ENCODE results near the gene KRT1.

KRT1 gene

DNA sequence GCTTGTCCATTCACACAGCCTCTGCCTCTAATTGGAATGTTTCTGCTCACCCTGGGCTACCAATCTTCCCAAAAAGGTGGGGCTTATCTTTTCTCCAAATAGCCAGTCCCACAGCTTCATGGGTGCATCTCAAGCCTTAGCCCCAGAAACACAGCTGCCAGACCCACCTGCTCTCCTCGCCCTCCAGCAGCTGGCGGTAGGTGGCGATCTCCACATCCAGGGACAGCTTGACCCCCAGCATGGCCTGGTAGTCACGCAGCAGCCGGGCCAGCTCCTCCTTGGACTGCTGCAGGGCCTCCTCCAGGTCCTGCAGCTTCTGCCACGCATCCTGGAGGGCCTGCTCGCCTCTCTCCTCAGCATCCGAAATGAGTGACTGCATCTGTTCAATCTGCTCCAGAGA lies 12.0 kb upstream of the KRT1 start:
- H3K27ac ChIP-seq: no peak overlapping the region
- no peak for TF ChIP-seq ZFX (IDR thresholded peaks at IDR 0.05; ENCODE audit: borderline replicate concordance)
- TF ChIP-seq, protein P1, sequence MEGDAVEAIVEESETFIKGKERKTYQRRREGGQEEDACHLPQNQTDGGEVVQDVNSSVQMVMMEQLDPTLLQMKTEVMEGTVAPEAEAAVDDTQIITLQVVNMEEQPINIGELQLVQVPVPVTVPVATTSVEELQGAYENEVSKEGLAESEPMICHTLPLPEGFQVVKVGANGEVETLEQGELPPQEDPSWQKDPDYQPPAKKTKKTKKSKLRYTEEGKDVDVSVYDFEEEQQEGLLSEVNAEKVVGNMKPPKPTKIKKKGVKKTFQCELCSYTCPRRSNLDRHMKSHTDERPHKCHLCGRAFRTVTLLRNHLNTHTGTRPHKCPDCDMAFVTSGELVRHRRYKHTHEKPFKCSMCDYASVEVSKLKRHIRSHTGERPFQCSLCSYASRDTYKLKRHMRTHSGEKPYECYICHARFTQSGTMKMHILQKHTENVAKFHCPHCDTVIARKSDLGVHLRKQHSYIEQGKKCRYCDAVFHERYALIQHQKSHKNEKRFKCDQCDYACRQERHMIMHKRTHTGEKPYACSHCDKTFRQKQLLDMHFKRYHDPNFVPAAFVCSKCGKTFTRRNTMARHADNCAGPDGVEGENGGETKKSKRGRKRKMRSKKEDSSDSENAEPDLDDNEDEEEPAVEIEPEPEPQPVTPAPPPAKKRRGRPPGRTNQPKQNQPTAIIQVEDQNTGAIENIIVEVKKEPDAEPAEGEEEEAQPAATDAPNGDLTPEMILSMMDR (IDR thresholded peaks at IDR 0.05): no peak

DNA sequence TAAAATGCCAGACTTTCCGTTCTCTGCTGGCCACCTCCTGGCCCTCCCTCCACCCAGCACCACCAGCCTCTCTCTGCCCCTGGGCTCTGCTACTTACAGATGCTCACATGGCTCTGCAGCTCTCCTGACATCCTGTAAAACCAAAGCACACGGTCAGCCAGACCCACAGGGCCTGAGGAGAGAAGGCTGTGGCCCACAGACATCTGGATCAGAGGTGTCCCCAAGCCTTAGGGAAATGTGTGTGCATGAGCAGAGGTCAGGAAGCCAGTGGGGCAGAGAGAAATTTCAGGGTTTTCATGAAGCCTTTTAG lies 11.6 kb upstream of the KRT1 start:
- H3K27ac ChIP-seq: no peak overlapping the region
- no peak for TF ChIP-seq ZFX (IDR thresholded peaks at IDR 0.05; ENCODE audit: borderline replicate concordance)
- TF ChIP-seq, protein P1 (IDR thresholded peaks at IDR 0.05): no peak

DNA sequence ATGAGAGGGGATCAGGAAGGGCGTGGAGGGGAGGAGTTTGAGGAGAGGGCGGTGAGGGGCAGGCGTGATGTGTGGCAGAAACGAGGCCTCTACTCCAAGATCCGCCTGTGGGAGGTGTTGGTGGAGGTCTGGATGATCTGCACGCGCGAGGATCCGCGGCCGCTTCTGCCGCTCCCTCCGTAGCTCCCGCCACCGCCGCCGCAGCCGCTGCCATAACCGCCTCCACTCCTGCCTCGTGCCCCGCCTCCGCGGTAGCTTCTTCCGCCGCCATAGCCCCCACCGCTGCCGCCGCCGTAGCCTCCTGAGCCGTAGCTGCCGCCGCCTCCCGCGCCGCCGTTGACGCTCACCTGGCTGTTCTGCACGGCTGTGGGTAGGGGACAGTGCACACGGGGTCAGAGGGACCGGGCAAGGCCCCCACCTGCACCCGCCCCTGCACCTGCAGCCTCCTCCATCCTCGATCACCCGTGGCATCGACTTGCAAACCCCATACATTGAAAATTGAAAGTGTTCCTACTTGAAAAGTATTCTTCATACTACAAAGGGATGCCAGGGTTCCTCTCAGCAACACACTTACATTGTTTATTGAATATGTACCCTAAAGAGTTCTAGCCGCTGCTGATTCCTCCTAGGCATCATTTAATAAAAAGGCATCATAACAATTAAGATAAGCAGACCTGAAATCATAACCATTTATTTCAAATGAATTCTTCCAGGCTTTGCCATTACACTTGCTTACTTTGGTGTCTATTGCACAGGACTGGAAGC lies 11.1 kb upstream of the KRT1 start:
- TF ChIP-seq ZFX (IDR thresholded peaks at IDR 0.05; ENCODE audit: borderline replicate concordance): no peak
- TF ChIP-seq, protein P1 (IDR thresholded peaks at IDR 0.05): no peak
- no peak overlapping the region for H3K27ac ChIP-seq

DNA sequence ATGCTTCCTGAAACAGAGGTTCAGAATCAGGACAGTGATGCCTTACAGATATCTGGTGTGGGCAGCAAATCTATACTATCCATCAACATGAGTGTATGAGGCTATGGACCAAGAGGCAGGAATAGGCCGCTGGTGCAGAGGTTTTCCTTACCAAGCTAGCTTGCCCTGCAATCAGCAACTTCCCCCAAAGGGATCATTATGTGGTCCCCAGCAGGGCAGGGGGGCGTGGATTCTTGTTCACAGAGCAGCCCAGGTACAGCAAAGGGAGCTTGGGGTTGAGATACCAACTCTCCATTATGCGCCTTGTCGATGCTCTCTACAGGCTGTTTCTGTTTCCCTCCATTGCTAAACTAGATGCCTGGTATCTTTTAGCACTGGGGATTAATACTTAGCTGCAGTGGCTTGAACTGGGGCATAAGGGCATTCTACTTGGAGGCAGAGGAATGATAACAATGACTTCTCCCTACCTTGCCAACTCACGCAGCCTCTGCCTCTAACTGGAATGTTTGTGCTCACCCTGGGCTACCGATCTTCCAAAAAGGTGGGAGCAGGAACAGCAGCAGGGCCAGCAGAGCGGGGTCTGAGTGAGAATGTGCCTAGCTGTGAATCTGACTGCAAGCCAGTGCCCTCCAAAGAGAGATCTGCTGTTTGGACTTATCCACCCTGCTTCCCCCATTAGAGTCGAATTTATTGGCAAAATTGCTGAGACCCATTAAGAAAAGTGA lies 10.3 kb upstream of the KRT1 start:
- no peak overlapping the region for H3K27ac ChIP-seq
- TF ChIP-seq ZFX (IDR thresholded peaks at IDR 0.05; ENCODE audit: borderline replicate concordance): no peak
- TF ChIP-seq, protein P1 (IDR thresholded peaks at IDR 0.05): no peak

DNA sequence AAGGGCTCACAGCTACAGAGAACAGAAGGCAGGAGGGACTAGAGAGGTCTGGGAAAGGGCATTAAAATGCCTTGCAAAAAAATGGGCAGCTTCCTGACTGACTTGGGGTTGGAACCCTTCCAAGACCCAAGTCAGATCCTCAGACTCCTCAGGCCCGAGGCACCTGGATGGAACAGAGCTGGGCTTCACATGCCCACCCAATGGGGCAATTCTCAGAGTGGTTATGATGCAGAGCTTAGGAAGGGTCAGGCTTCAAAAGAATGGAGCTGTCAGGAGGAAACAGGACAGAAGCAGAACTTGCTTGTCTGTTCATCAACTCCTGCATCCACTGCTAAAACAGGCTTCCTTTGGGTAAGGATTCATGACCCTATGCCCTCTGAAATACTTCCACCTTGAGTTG lies 9.7 kb upstream of the KRT1 start:
- no peak for TF ChIP-seq ZFX (IDR thresholded peaks at IDR 0.05; ENCODE audit: borderline replicate concordance)
- TF ChIP-seq, protein P1 (IDR thresholded peaks at IDR 0.05): no peak
- no peak overlapping the region for H3K27ac ChIP-seq

DNA sequence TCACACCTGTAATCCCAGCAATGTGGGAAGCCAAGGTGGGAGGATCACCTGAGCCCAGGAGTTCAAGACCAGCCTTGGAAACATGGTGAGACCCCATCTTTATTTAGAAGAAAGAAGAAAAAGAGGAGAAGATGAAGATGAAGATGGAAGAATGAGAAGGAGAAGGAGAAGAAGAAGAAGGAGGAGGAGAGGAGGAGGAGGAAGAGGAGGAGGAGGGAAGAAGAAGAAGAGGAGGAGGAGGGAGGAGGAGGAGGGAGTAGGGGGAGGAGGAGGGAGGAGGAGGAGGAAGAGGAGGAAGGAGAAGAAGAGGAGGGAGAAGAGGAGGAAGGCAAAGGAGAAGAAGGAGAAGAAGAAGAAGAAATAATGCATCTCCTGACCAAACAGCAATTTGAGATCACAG lies 9.0 kb upstream of the KRT1 start:
- TF ChIP-seq, protein P1 (IDR thresholded peaks at IDR 0.05): no peak
- no peak for TF ChIP-seq ZFX (IDR thresholded peaks at IDR 0.05; ENCODE audit: borderline replicate concordance)

DNA sequence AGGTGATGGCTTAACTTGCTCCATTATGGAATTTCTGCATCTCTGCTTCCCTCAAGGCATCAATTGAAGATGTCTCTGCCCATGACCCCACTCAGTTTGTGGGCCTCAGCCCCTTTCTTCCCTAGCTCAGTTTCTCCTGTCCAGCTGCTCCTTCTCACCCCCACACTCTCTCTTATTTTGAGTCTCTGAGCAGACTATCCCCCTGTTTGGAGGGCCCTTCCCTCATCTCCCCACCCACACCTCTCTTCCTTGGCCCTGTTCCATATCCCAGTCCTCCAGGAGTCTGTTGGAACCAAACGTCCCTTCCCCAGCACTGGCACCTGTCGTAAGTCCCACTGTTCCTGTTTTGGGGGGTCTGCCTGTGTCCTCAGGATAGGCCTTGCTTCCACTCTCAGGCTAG lies 8.3 kb upstream of the KRT1 start:
- TF ChIP-seq, protein P1 (IDR thresholded peaks at IDR 0.05): no peak
- no peak for TF ChIP-seq ZFX (IDR thresholded peaks at IDR 0.05; ENCODE audit: borderline replicate concordance)
- no peak overlapping the region for H3K27ac ChIP-seq

More for the DNA sequence above, 9.0 kb upstream of the KRT1 start:
- no peak overlapping the region for H3K27ac ChIP-seq
